NCI-H524 treated with DMSO at 0.1 percent for 48 hours (cell line): ENCODE data around the gene SULT1A2.
"Not testable (repeated sequence)": the region's sequence is repeated elsewhere in the genome, so short reads cannot be mapped to it uniquely, and the experiment has no call there.

Experiments
- DNase-seq: peaks from one replicate; lab custom pipeline; 2025; lab: John Stamatoyannopoulos, UW

The SULT1A2 gene

GRCh38 chr16:28596840-28597691 is at the start of gene SULT1A2:
Gene SULT1A2 (minus strand): TSS chr16:28597050. CDS start chr16:28595930, 1,120 bp downstream.
- DNase-seq = no peak

GRCh38 chr16:28639959-28640358 is 43.1 kb upstream of the SULT1A2 start:
- not testable (repeated sequence) for DNase-seq

GRCh38 chr16:28638359-28638758 is 41.5 kb upstream of the SULT1A2 start:
- not testable (repeated sequence) for DNase-seq

DNA sequence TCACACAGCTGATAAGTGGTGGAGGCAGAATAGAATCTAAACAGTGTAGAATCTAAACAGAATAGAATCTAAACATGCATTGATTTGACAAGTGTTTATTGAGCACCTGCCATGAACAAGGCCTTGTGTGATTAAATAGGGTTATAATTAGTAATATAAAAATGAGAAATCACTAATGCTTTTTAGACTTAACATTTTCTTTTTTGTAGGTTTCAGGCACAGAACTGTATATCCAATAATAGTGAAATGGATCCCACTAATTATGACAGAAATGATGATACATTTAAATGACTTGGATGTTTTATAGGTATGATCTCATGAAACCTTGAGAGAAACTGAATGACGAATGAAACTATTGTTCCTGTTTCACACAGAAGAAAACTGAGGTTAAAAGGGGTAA is 40.9 kb upstream of the SULT1A2 start, which contains the start of gene NPIPB8:
TSS of gene NPIPB8 (plus strand) at position 301 of the 400 bp plus-strand sequence. CDS start 296 bp downstream, outside the sequence.
- DNase-seq = not testable (repeated sequence)

DNA sequence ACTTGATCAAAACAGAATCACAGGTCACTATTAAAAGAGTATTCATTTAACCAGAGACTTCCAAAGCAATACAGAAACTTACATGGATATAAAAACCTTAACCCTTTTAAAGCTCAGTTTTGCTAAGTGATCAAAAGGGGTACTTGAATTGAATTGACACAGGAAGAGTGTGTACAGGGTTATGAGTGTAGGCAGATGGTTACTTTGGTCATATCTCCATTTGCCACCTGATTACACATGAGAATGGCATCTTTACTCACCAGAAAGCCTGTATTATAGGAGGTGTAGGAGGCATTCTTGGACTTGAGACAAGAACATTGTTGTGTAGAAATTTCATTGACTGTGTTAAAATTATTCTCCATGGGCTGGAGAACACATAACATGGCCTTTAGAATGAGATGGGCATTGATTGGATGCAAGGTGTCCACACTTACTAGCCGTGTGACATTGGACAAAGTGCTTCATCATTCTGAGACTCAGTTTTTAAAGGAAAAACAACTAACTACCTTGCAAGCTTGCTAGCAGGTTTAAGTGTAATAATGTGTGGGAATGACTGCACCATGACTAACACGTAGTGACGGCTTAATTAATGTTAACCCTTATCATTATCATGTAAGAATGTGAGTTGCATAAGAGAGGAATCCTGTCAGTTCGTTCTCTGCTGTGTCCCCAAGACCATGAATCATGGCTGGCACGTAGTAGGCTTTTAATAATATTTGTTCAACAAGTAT is 39.4 kb upstream of the SULT1A2 start:
- not testable (repeated sequence) for DNase-seq

- DNase-seq = not testable (repeated sequence)
Measured at GRCh38 chr16:28630905-28631304, 34.1 kb upstream of the SULT1A2 start.

GRCh38 chr16:28623172-28623711 is 26.4 kb upstream of the SULT1A2 start:
- DNase-seq = no peak

DNA sequence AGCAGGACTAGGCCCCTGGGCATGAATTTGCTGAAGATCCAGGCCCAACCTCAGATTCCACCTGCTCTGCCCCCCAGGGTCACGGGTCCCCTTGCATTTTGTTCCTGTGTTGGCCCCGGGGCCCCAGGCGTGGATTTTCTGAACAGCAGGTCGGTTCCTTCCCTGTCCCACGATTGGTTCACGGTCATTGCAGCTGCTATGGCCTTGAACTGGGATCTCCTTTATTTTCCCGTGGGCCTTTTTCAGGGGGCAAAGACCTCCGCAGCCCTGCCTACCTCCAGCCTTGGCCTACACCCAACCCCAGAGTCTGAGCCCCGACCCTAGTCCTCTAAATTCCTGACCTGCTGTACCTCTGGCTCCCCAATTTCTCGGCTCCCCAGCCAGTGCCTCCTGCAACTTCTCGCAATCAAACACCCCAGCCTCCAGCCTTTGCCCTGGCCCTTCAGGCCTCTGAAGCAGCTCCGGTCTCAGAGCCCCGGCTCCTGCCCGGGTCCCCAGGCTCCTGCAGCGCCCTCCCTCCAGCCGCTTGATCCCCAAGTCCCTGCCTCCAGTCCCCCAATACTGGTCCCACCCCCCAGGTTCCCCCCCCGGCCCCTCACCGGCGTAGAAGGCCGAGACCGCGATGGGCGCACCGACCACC is 25.8 kb upstream of the SULT1A2 start:
- DNase-seq = not testable (repeated sequence)

GRCh38 chr16:28621481-28622155 is 24.8 kb upstream of the SULT1A2 start:
- no peak for DNase-seq

DNA sequence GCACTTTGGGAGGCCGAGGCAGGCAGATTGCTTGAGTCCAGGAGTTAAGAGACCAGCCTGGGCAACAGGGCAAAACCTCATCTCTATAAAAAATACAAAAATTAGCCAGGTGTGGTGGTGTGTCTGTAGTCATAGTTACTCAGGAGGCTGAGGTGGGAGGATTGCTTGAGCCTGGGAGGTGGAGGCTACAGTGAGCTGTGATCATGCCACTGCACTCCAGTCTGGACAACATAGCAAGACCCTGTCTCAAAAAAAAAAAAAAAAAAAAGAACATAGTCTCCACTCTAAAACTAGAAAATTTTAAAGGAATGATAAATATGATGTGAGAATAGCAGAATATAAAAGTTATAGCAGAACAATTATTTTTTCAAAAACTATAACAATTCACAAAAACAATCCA is 23.5 kb upstream of the SULT1A2 start:
- DNase-seq = not testable (repeated sequence)

DNA sequence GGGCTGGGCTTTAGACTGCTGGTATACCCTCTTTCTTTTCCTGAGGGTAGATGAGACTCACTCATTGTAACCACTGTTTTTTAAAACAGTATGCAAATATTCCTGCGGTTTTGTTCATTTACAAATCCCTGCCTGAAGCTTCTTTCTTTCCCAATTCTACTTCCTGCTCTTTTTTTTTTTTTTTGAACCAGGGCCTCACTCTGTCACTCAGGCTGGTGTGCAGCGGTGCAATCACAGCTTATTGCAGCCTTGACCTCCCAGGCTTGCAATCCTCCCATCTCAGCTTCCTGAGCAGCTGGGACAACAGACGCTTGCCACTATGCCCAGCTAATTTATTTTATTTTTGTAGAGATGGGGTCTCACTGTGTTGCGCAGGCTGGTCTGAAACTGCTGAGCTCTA is 21.0 kb upstream of the SULT1A2 start:
- no peak for DNase-seq

DNA sequence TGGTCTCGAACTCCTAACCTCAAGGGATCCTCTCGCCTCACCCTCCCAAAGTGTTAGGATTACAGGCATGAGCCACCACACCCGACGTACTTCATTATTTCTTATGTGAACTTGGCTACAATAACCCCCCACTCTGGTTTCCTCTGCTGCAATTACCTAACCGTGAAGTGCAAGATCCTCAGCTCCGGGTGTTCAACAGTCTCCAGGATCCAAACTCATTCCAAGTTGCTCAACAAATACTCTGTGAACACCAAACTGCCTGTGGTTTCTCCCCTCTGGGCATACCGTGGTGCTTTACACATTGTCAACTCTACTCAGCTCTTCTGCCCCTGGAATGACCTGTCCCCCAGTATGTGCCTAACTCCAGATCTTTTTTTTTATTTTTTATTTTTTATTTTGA is 19.8 kb upstream of the SULT1A2 start:
- DNase-seq = no peak

GRCh38 chr16:28616224-28616577 is 19.4 kb upstream of the SULT1A2 start:
- not testable (repeated sequence) for DNase-seq

- peak; percentile 1 for DNase-seq
Measured at GRCh38 chr16:28615486-28616223, 18.8 kb upstream of the SULT1A2 start.

GRCh38 chr16:28614561-28614960 is 17.7 kb upstream of the SULT1A2 start:
- not testable (repeated sequence) for DNase-seq

GRCh38 chr16:28613912-28614311 is 17.1 kb upstream of the SULT1A2 start:
- not testable (repeated sequence) for DNase-seq

DNA sequence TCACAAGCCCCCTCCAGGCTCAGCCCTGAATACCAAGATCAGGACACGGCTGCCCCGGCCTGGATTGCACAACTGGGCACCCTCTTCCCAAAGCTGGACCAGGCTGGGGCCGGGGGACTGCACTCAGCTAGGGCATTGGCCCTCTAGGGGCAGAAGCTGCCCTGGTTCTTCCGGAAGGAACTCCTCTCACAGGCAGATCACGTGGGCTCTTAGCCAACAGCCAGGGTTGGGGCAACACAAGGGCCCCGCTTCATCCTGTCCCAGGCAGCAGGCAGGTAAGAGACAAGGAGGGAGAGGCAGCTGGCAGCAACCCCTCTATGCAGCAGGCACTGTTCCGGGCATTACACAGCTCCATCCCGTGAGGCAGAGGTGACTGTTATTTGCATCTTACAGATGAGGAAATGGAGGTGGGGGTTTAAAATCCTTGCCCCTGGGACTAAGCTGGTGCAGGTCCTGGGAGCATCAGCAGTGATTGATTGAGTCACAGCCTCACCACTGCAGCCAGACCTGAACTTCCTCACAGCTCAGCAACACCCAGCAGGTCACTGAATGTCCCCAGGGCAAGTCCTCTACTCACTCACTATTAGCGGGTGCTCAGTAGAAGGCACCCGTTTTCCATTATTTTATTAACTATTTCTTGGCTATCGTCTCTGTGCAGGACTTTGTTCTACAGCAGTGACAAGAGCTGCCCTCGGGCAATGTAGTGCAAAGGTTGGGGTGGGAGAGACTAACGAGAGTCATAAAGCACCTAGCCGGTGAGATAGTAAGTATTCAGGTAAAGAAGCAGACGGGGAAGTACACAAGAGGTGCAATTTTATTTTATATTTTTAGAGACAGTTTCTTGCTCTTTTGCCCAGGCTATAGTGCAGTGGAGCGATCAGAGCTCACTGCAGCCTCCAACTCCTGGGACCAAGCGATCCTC is 15.8 kb upstream of the SULT1A2 start:
- not testable (repeated sequence) for DNase-seq

GRCh38 chr16:28610595-28611191 is 13.8 kb upstream of the SULT1A2 start:
- DNase-seq = no peak
